OCI-LY3 (cell line): ENCODE data around the gene POLL.

Experiments
- H2AFZ ChIP-seq: fragments of 200-600, 300-600 bp; shearing (Covaris generic); 2 replicates; pipeline ENCODE4 v1.6.0; 2014; ENCODE audit warnings: antibody characterized with exemption, low read depth, low read length
- H3K27ac ChIP-seq: fragments of 200-600, 300-600 bp; sonication (generic); 2 replicates; pipeline ENCODE4 v1.5.1; 2014; ENCODE audit warnings: mild to moderate bottlenecking, low read length, moderate library complexity, mixed read lengths
- H3K27me3 ChIP-seq: fragments of 200-600, 300-600 bp; sonication (generic); 2 replicates; pipeline ENCODE4 v1.6.1; 2014; ENCODE audit warnings: low read depth, low read length, mixed read lengths
- H3K36me3 ChIP-seq: fragments of 200-600, 300-600 bp; sonication (generic); replicated peaks from 2 replicates; pipeline ENCODE3; 2014; ENCODE audit warnings: low read depth, low read length, mixed read lengths
- H3K4me1 ChIP-seq: fragments of 300-600, 200-600 bp; sonication (generic); 2 replicates; pipeline ENCODE4 v1.6.1; 2014; ENCODE audit warnings: low read length, mixed read lengths
- H3K4me2 ChIP-seq: fragments of 200-600, 300-600 bp; sonication (generic); 2 replicates; pipeline ENCODE4 v1.6.1; 2014; ENCODE audit warnings: low read length, mixed read lengths
- H3K4me3 ChIP-seq: fragments of 300-600, 200-600 bp; sonication (generic); 2 replicates; pipeline ENCODE4 v1.5.1; 2014; ENCODE audit warnings: antibody characterized with exemption, mild to moderate bottlenecking, low read length, moderate library complexity
- H3K79me2 ChIP-seq: fragments of 300-600, 200-600 bp; shearing (Covaris generic); 2 replicates; pipeline ENCODE4 v1.6.1; 2014; ENCODE audit warnings: mild to moderate bottlenecking, low read length, mixed read lengths
- H3K9ac ChIP-seq: fragments of 300-600, 200-600 bp; shearing (Covaris generic); 2 replicates; pipeline ENCODE4 v1.6.0; 2014; ENCODE audit warnings: mild to moderate bottlenecking, low read length, moderate library complexity
- H3K9me3 ChIP-seq: fragments of 200-600, 300-600 bp; shearing (Covaris generic); 2 replicates; pipeline ENCODE4 v1.6.1; 2014; ENCODE audit warnings: low read length, mixed read lengths; ENCODE audit not compliant: insufficient read depth
- H4K20me1 ChIP-seq: fragments of 200-600, 300-600 bp; sonication (generic); 2 replicates; pipeline ENCODE4 v1.6.1; 2016; ENCODE audit warnings: low read length, mixed read lengths; ENCODE audit not compliant: insufficient read depth
- EZH2phosphoT487 ChIP-seq: fragments of 200-600 bp; shearing (Covaris generic); IDR thresholded peaks from 2 replicates; pipeline ENCODE4 v1.6.1; 2018; ENCODE audit warnings: antibody characterized with exemption, mixed run types, low read depth
- TF ChIP-seq, protein P1 (sequence below): fragments of 200-600, 300-600 bp; sonication (generic); IDR thresholded peaks from 2 replicates; pipeline ENCODE4 v1.5.1; 2014; ENCODE audit warnings: antibody characterized with exemption, low read length, low read depth

The POLL gene

GRCh38 chr10:101578192-101578591, 9.9 kb downstream of the POLL start:
- H4K20me1 ChIP-seq = no peaks in the 10 kb centered on the region
- no peaks in the 10 kb centered on the region for H3K27me3 ChIP-seq
- no peak overlapping the region for H2AFZ ChIP-seq
- no peaks in the 10 kb centered on the region for H3K36me3 ChIP-seq
- H3K4me2 ChIP-seq = no peak overlapping the region
- H3K27ac ChIP-seq = no peak overlapping the region
- H3K9ac ChIP-seq = no peak overlapping the region
- TF ChIP-seq, protein P1, sequence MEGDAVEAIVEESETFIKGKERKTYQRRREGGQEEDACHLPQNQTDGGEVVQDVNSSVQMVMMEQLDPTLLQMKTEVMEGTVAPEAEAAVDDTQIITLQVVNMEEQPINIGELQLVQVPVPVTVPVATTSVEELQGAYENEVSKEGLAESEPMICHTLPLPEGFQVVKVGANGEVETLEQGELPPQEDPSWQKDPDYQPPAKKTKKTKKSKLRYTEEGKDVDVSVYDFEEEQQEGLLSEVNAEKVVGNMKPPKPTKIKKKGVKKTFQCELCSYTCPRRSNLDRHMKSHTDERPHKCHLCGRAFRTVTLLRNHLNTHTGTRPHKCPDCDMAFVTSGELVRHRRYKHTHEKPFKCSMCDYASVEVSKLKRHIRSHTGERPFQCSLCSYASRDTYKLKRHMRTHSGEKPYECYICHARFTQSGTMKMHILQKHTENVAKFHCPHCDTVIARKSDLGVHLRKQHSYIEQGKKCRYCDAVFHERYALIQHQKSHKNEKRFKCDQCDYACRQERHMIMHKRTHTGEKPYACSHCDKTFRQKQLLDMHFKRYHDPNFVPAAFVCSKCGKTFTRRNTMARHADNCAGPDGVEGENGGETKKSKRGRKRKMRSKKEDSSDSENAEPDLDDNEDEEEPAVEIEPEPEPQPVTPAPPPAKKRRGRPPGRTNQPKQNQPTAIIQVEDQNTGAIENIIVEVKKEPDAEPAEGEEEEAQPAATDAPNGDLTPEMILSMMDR = no peak
- no peak for TF ChIP-seq EZH2phosphoT487
- no peaks in the 10 kb centered on the region for H3K4me1 ChIP-seq
- H3K9me3 ChIP-seq = no peaks in the 10 kb centered on the region
- no peak overlapping the region for H3K4me3 ChIP-seq
- H3K79me2 ChIP-seq = no peaks in the 10 kb centered on the region

- no peaks in the 10 kb centered on the region for H3K9me3 ChIP-seq
- no peaks in the 10 kb centered on the region for H3K27me3 ChIP-seq
- TF ChIP-seq EZH2phosphoT487 = no peak
- TF ChIP-seq, protein P1 = no peak
- no peaks in the 10 kb centered on the region for H3K79me2 ChIP-seq
- no peak overlapping the region for H3K4me2 ChIP-seq
- no peaks in the 10 kb centered on the region for H3K36me3 ChIP-seq
- no peak overlapping the region for H3K27ac ChIP-seq
- no peak overlapping the region for H2AFZ ChIP-seq
- no peak overlapping the region for H3K4me3 ChIP-seq
- no peaks in the 10 kb centered on the region for H4K20me1 ChIP-seq
- no peaks in the 10 kb centered on the region for H3K4me1 ChIP-seq
- H3K9ac ChIP-seq = no peak overlapping the region
These were observed 10.8 kb downstream of the POLL start for GRCh38 chr10:101577121-101577871.

- Histone ChIP-seq H3K4me1 (no peaks in the 10 kb centered on the region), H3K79me2 (no peaks in the 10 kb centered on the region), H3K9ac (no peak overlapping the region), H2AFZ (no peak overlapping the region), H3K27me3 (no peaks in the 10 kb centered on the region), H3K4me3 (no peak overlapping the region), H3K36me3 (no peaks in the 10 kb centered on the region), H3K9me3 (no peaks in the 10 kb centered on the region), H3K27ac (no peak overlapping the region), H4K20me1 (no peaks in the 10 kb centered on the region), H3K4me2 (no peak overlapping the region)
- TF ChIP-seq, protein P1 = no peak
- no peak for TF ChIP-seq EZH2phosphoT487
These were observed 11.7 kb downstream of the POLL start for GRCh38 chr10:101576211-101576863.

- Histone ChIP-seq H3K4me1 (no peaks in the 10 kb centered on the region; the same call in 1 of the 2 replicates), H3K9ac (no peak overlapping the region), H3K27me3 (no peaks in the 10 kb centered on the region), H3K27ac (no peak overlapping the region), H3K4me3 (no peak overlapping the region), H3K79me2 (no peaks in the 10 kb centered on the region), H3K9me3 (no peaks in the 10 kb centered on the region), H4K20me1 (no peaks in the 10 kb centered on the region), H3K4me2 (no peak overlapping the region), H3K36me3 (no peaks in the 10 kb centered on the region), H2AFZ (no peak overlapping the region)
- TF ChIP-seq, protein P1 = no peak
- no peak for TF ChIP-seq EZH2phosphoT487
These were observed 12.4 kb downstream of the POLL start for GRCh38 chr10:101575580-101576210.
